Measurements from ENCODE around the gene PCDH9. TPM values are rescaled to one million over a fixed set of nuclear protein-coding genes. Genes with fewer than 3 reads are reported as not detected.

The PCDH9 gene
- total and polyA plus RNA-seq, 2 of the 4 experiments (the other 2 are of a cell fraction), result 2.2 to 10.2 TPM

DNA sequence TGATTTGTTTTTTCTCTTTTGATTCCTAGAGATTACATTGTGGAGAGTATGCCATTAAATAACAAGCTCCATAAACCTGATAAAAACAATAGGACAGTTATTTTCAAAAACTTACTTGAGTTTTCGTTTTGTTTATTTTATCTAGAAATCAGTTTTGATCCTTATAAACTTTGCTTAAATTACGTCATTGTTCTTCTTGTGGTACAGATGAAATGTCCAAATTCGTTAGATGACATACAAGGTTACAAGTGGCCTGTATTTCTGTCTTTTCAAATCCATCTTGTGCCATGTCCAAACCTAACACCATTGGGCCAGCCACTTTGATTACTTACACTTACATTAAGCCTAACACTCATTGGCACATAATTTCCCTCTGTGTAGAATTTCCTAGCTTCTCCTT, 372.0 kb downstream of the PCDH9 start:
- Histone ChIP-seq H3K9ac (ENCODE audit: low read depth, low read length) (no peak overlapping the region), H2BK15ac (ENCODE audit: low read depth, low read length) (no peak overlapping the region), H2AK9ac (replicated peaks; ENCODE audit: low read depth, low read length, poor library complexity) (no peak overlapping the region), H3K79me1 (ENCODE audit: low read depth in 1 of 2, low read length in 2 of 2) (no peaks in the 10 kb centered on the region), H3K9me3 (ENCODE audit: control insufficient read depth, insufficient read depth, low read length) (no peaks in the 10 kb centered on the region), H2AK5ac (ENCODE audit: low read depth, low read length) (no peak overlapping the region), H3K27ac (ENCODE audit: insufficient read depth, low read length) (no peak overlapping the region), H3K23ac (ENCODE audit: low read depth, low read length) (no peak overlapping the region), H3K56ac (ENCODE audit: extremely low read depth, insufficient read depth, low read length) (no peak overlapping the region), H3K27me3 (ENCODE audit: control insufficient read depth, insufficient read depth, low read length) (no peaks in the 10 kb centered on the region), H3K9me1 (ENCODE audit: insufficient read depth, low read length) (no peaks in the 10 kb centered on the region; the same call in 1 of the 2 replicates), H2AFZ (replicated peaks; ENCODE audit: low read length, poor library complexity) (no peak overlapping the region), H3K14ac (replicated peaks; ENCODE audit: low read depth, low read length) (no peak overlapping the region), H2BK120ac (ENCODE audit: low read depth, low read length) (no peak overlapping the region), H4K20me1 (ENCODE audit: insufficient read depth, low read length) (no peaks in the 10 kb centered on the region), H2BK5ac (ENCODE audit: low read depth, low read length, poor library complexity, severe bottlenecking) (no peak overlapping the region), H4K5ac (ENCODE audit: low read depth, low read length) (no peak overlapping the region), H2BK20ac (ENCODE audit: low read depth, low read length) (no peak overlapping the region), H4K8ac (ENCODE audit: low read depth in 2 of 2, low read length in 2 of 2) (no peak overlapping the region), H3K4me2 (ENCODE audit: low read depth, low read length) (no peak overlapping the region), H3K4ac (ENCODE audit: low read depth, low read length) (no peak overlapping the region), H3K18ac (ENCODE audit: low read depth, low read length) (no peak overlapping the region), H4K91ac (ENCODE audit: insufficient read depth, low read depth, low read length) (no peak overlapping the region), H3K4me3 (ENCODE audit: insufficient read depth, low read depth, low read length) (no peak overlapping the region), H3K36me3 (ENCODE audit: control insufficient read depth, insufficient read depth, low read length) (no peaks in the 10 kb centered on the region), H3K4me1 (ENCODE audit: control insufficient read depth, insufficient read depth, low read length) (peaks cover 2% of the 10 kb centered on the region; the same call in 1 of the 2 replicates)
- no CpG with 5 or more reads among the region's 3 CpGs for WGBS, 2 experiments (ENCODE audit: extremely low coverage in 2 of 2, insufficient read length in 1 of 2)
- ATAC-seq (ENCODE audit: low read depth), result no peak
- POLR2A ChIA-PET (ENCODE audit: unreplicated experiment), result interaction anchor here (0.5 kb wide), 1 partner anchor 125 kb away, joined by 3 read pairs; no protein-coding TSS in a partner anchor
- dilution Hi-C loops (cut with HindIII; ENCODE audit: low sequenced_read_pairs, unreplicated experiment) (no loop called here), intact Hi-C loops (cut with micrococcal nuclease) (no loop called here), in situ Hi-C loops (cut with MboI; ENCODE audit: low sequenced_read_pairs) (no loop called here)
- CTCF ChIA-PET, result interaction anchor here (0.6 kb wide), 1 partner anchor 295 kb away, joined by 3 read pairs; no protein-coding TSS in a partner anchor
- no TSS peak for BruUV-seq (replicated peaks)
- no peak for TF ChIP-seq MXI1 (IDR thresholded peaks at IDR 0.05; ENCODE audit: borderline replicate concordance, low read depth, low read length)
- TF ChIP-seq CEBPB (IDR thresholded peaks at IDR 0.05; ENCODE audit: low read depth, low read length), result no peak
- no peak for TF ChIP-seq BHLHE40 (IDR thresholded peaks at IDR 0.05; ENCODE audit: low read depth, low read length)
- no peak for TF ChIP-seq FOS (IDR thresholded peaks at IDR 0.05; ENCODE audit: low read depth, low read length)
- TF ChIP-seq RFX5 (IDR thresholded peaks at IDR 0.05; ENCODE audit: low read depth, low read length), result no peak
- TF ChIP-seq, protein P1, sequence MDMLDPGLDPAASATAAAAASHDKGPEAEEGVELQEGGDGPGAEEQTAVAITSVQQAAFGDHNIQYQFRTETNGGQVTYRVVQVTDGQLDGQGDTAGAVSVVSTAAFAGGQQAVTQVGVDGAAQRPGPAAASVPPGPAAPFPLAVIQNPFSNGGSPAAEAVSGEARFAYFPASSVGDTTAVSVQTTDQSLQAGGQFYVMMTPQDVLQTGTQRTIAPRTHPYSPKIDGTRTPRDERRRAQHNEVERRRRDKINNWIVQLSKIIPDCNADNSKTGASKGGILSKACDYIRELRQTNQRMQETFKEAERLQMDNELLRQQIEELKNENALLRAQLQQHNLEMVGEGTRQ (IDR thresholded peaks at IDR 0.05; ENCODE audit: low read depth, low read length), result no peak
- no peak for TF ChIP-seq MAZ (IDR thresholded peaks at IDR 0.05; ENCODE audit: borderline replicate concordance, low read depth, low read length)
- TF ChIP-seq CHD1 (IDR thresholded peaks at IDR 0.05; ENCODE audit: low read depth, low read length), result no peak
- no peak for TF ChIP-seq RAD21 (IDR thresholded peaks at IDR 0.05; ENCODE audit: low read length)
- no peak for TF ChIP-seq NFE2L2 (IDR thresholded peaks at IDR 0.05; ENCODE audit: low read depth, low read length)
- TF ChIP-seq RCOR1 (IDR thresholded peaks at IDR 0.05; ENCODE audit: insufficient replicate concordance, low read length), result no peak
- no peak for TF ChIP-seq SMC3 (IDR thresholded peaks at IDR 0.05; ENCODE audit: low read depth, low read length)
- TF ChIP-seq POLR2A (IDR thresholded peaks at IDR 0.05; ENCODE audit: low read depth, low read length), result no peak
- TF ChIP-seq, protein P2, sequence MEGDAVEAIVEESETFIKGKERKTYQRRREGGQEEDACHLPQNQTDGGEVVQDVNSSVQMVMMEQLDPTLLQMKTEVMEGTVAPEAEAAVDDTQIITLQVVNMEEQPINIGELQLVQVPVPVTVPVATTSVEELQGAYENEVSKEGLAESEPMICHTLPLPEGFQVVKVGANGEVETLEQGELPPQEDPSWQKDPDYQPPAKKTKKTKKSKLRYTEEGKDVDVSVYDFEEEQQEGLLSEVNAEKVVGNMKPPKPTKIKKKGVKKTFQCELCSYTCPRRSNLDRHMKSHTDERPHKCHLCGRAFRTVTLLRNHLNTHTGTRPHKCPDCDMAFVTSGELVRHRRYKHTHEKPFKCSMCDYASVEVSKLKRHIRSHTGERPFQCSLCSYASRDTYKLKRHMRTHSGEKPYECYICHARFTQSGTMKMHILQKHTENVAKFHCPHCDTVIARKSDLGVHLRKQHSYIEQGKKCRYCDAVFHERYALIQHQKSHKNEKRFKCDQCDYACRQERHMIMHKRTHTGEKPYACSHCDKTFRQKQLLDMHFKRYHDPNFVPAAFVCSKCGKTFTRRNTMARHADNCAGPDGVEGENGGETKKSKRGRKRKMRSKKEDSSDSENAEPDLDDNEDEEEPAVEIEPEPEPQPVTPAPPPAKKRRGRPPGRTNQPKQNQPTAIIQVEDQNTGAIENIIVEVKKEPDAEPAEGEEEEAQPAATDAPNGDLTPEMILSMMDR (conservative IDR thresholded peaks at IDR 0.05; ENCODE audit: low read depth, low read length), result no peak
- no peak for TF ChIP-seq MAFK (IDR thresholded peaks at IDR 0.05; ENCODE audit: low read depth, low read length)
- TF ChIP-seq, protein P3, sequence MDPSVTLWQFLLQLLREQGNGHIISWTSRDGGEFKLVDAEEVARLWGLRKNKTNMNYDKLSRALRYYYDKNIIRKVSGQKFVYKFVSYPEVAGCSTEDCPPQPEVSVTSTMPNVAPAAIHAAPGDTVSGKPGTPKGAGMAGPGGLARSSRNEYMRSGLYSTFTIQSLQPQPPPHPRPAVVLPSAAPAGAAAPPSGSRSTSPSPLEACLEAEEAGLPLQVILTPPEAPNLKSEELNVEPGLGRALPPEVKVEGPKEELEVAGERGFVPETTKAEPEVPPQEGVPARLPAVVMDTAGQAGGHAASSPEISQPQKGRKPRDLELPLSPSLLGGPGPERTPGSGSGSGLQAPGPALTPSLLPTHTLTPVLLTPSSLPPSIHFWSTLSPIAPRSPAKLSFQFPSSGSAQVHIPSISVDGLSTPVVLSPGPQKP (IDR thresholded peaks at IDR 0.05; ENCODE audit: borderline replicate concordance, low read depth, low read length), result no peak
- DNase-seq, result no peak

Data from IMR-90 (cell line).